Liver (tissue), 2 donors: ENCODE data around the gene LHX2.

ENCODE experiments used
- JUND ChIP-seq, 2 donors: IDR thresholded peaks; 2 replicates each; pipeline ENCODE4 v1.6.1; 2016; ENCODE audit warnings: antibody characterized with exemption in 2 of 2
- MAX ChIP-seq: IDR thresholded peaks from 2 replicates; pipeline ENCODE4 v1.6.1; 2016; ENCODE audit warnings: antibody characterized with exemption
- donor health status: healthy.

- TF ChIP-seq JUND (IDR thresholded peaks at IDR 0.05) (no peak), MAX (no peak)
These were observed 37.1 kb upstream of the LHX2 start for GRCh38 chr9:123974471-123974870.
